GM04504 (cell line): Measurements from ENCODE around the gene MBNL1.

Experiments
- DNase-seq: peaks from one replicate; pipeline ENCODE4 v3.0.0-alpha.2; 2012; ENCODE audit warnings: low read depth

MBNL1 gene

GRCh38 chr3:152253514-152253913 is 15.2 kb upstream of the MBNL1 start:
- DNase-seq: no peak

- no peak for DNase-seq
Observed at GRCh38 chr3:152254041-152254440, 14.7 kb upstream of the MBNL1 start.

GRCh38 chr3:152255290-152255689 is 13.4 kb upstream of the MBNL1 start:
- no peak for DNase-seq

GRCh38 chr3:152256851-152257562 is 11.7 kb upstream of the MBNL1 start:
- DNase-seq: no peak

GRCh38 chr3:152257563-152258035 is 11.1 kb upstream of the MBNL1 start:
- no peak for DNase-seq

- peak; percentile 96 for DNase-seq
Observed at GRCh38 chr3:152258448-152259393, 10.0 kb upstream of the MBNL1 start.

GRCh38 chr3:152259468-152259867 is 9.3 kb upstream of the MBNL1 start:
- no peak for DNase-seq

- DNase-seq: no peak
Observed at GRCh38 chr3:152260026-152260425, 8.7 kb upstream of the MBNL1 start.

GRCh38 chr3:152260529-152260928 is 8.2 kb upstream of the MBNL1 start:
- DNase-seq: no peak

GRCh38 chr3:152261329-152261728 is 7.4 kb upstream of the MBNL1 start:
- DNase-seq: no peak

GRCh38 chr3:152263711-152264110 is 5.0 kb upstream of the MBNL1 start:
- no peak for DNase-seq

- DNase-seq: no peak
Observed at GRCh38 chr3:152264378-152264777, 4.4 kb upstream of the MBNL1 start.

GRCh38 chr3:152266221-152266995 is 2.3 kb upstream of the MBNL1 start:
- peak; percentile 93 for DNase-seq

GRCh38 chr3:152267831-152268554 is 736 bp upstream of the MBNL1 start:
- no peak for DNase-seq

- DNase-seq: peak; percentile 92
Observed at GRCh38 chr3:152269056-152269830, 514 bp downstream of the MBNL1 start.

GRCh38 chr3:152269831-152270734 is 1.4 kb downstream of the MBNL1 start:
- DNase-seq: no peak

- DNase-seq: no peak
Observed at GRCh38 chr3:152270937-152271336, 2.2 kb downstream of the MBNL1 start.

- DNase-seq: no peak
Observed at GRCh38 chr3:152271501-152272236, 2.9 kb downstream of the MBNL1 start.

GRCh38 chr3:152272771-152273242 is 4.1 kb downstream of the MBNL1 start:
- no peak for DNase-seq
